MV-4-11 (cell line): ENCODE data around the gene YIF1B.
"Not testable (repeated sequence)": the region's sequence is repeated elsewhere in the genome, so short reads cannot be mapped to it uniquely, and the experiment has no call there.

ENCODE experiments used
- DNase-seq: peaks from one replicate; lab custom pipeline; 2025; lab: John Stamatoyannopoulos, UW

Gene YIF1B

GRCh38 chr19:38274739-38275138 is 41.0 kb downstream of the YIF1B start:
- no peak for DNase-seq

- no peak for DNase-seq
These were observed 42.2 kb downstream of the YIF1B start for GRCh38 chr19:38273499-38273898.

GRCh38 chr19:38270587-38271167 is 45.1 kb downstream of the YIF1B start:
- no peak for DNase-seq

GRCh38 chr19:38268539-38268938 is 47.2 kb downstream of the YIF1B start:
- no peak for DNase-seq

- no peak for DNase-seq
These were observed 47.8 kb downstream of the YIF1B start for GRCh38 chr19:38267761-38268483.

GRCh38 chr19:38266981-38267597 is 48.7 kb downstream of the YIF1B start:
- DNase-seq, result no peak

GRCh38 chr19:38265921-38266429 is 49.8 kb downstream of the YIF1B start:
- DNase-seq, result no peak

- DNase-seq, result peak; percentile 77
These were observed 50.4 kb downstream of the YIF1B start for GRCh38 chr19:38265213-38265861.

GRCh38 chr19:38264486-38265212 is 51.1 kb downstream of the YIF1B start, which contains the start of gene SPINT2:
Gene SPINT2, plus strand, starts transcription at chr19:38264573. Its CDS starts 320 bp downstream, at chr19:38264893.
- peak; percentile 35 for DNase-seq

- DNase-seq, result peak; percentile 88
These were observed 51.9 kb downstream of the YIF1B start for GRCh38 chr19:38263689-38264485.

GRCh38 chr19:38262585-38263268 is 53.0 kb downstream of the YIF1B start:
- DNase-seq, result no peak

- DNase-seq, result not testable (repeated sequence)
These were observed 53.8 kb downstream of the YIF1B start for GRCh38 chr19:38261942-38262341.

- peak; percentile 84 for DNase-seq
These were observed 60.2 kb downstream of the YIF1B start for GRCh38 chr19:38255383-38256014.

GRCh38 chr19:38253788-38254187 is 62.0 kb downstream of the YIF1B start:
- no peak for DNase-seq
